SU-DHL-6 (cell line): ENCODE data around the gene RNF150.

Experiments used
- H2AFZ ChIP-seq: fragments of 200-600 bp; sonication (generic); 2 replicates; pipeline ENCODE4 v1.6.1; 2014; ENCODE audit warnings: low read depth, mild to moderate bottlenecking, moderate library complexity, mixed read lengths, antibody characterized with exemption, low read length; ENCODE audit not compliant: severe bottlenecking
- H3F3A ChIP-seq: fragments of 200-600 bp; shearing (Covaris generic); 2 replicates; pipeline ENCODE4 v1.6.0; 2016; ENCODE audit warnings: antibody characterized with exemption, mild to moderate bottlenecking; ENCODE audit not compliant: insufficient read depth
- H3K27ac ChIP-seq: fragments of 200-600 bp; sonication (generic); 2 replicates; pipeline ENCODE4 v1.5.1; 2016; ENCODE audit warnings: low read depth, mild to moderate bottlenecking, low read length, moderate library complexity, mixed read lengths
- H3K27me3 ChIP-seq: fragments of 200-600 bp; sonication (generic), shearing (Covaris generic); 2 replicates; pipeline ENCODE4 v1.6.0; 2014; ENCODE audit warnings: mild to moderate bottlenecking, low read length
- H3K36me3 ChIP-seq: fragments of 200-600 bp; sonication (generic); 2 replicates; pipeline ENCODE4 v1.6.1; 2014; ENCODE audit warnings: mild to moderate bottlenecking, low read length, mixed read lengths
- H3K4me2 ChIP-seq: fragments of 300-600, 200-600 bp; shearing (Covaris generic), sonication (generic); 2 replicates; pipeline ENCODE4 v1.6.0; 2014; ENCODE audit warnings: low read length, low read depth, mild to moderate bottlenecking; ENCODE audit not compliant: poor library complexity, severe bottlenecking
- H3K4me3 ChIP-seq: fragments of 200-600 bp; sonication (generic); 2 replicates; pipeline ENCODE4 v1.5.1; 2014; ENCODE audit warnings: antibody characterized with exemption, low read length, mild to moderate bottlenecking, mixed read lengths; ENCODE audit not compliant: insufficient read depth, poor library complexity, severe bottlenecking
- H3K79me2 ChIP-seq: fragments of 200-600 bp; sonication (generic); 2 replicates; pipeline ENCODE4 v1.6.1; 2014; ENCODE audit warnings: mild to moderate bottlenecking, low read length, moderate library complexity; ENCODE audit not compliant: insufficient read depth
- H3K9ac ChIP-seq: fragments of 200-600 bp; sonication (generic); 2 replicates; pipeline ENCODE4 v1.7.0; 2014; ENCODE audit warnings: mild to moderate bottlenecking, low read length
- H3K9me2 ChIP-seq: fragments of 200-600 bp; sonication (generic); replicated peaks from 2 replicates; pipeline ENCODE4 v1.6.1; 2014; ENCODE audit warnings: low read length; ENCODE audit not compliant: insufficient read depth
- H3K9me3 ChIP-seq: fragments of 200-600 bp; sonication (generic); 2 replicates; pipeline ENCODE4 v1.6.1; 2014; ENCODE audit warnings: low read length, mixed read lengths; ENCODE audit not compliant: insufficient read depth
- H4K20me1 ChIP-seq: fragments of 200-600 bp; sonication (generic); 2 replicates; pipeline ENCODE4 v1.6.1; 2014; ENCODE audit warnings: low read depth, mild to moderate bottlenecking, antibody characterized with exemption, low read length, moderate library complexity, mixed read lengths
- EZH2phosphoT487 ChIP-seq: fragments of 200-600 bp; sonication (generic), shearing (Covaris generic); conservative IDR thresholded peaks from 2 replicates; pipeline ENCODE4 v1.6.1; 2018; ENCODE audit warnings: mild to moderate bottlenecking, antibody characterized with exemption, low read length, moderate library complexity, mixed read lengths
- TF ChIP-seq, protein P1 (sequence below): fragments of 200-600 bp; sonication (generic); IDR thresholded peaks from one replicate; pipeline ENCODE4 v1.5.1; 2017; ENCODE audit warnings: antibody characterized with exemption, mild to moderate bottlenecking, low read length, moderate library complexity; ENCODE audit not compliant: insufficient read depth, poor library complexity, severe bottlenecking

Gene RNF150

GRCh38 chr4:141120036-141120593 lies 13.2 kb downstream of the RNF150 start:
- H3K36me3 ChIP-seq: no peaks in the 10 kb centered on the region

GRCh38 chr4:141119071-141119470 lies 14.2 kb downstream of the RNF150 start:
- no peak overlapping the region for H3K4me3 ChIP-seq
- TF ChIP-seq, protein P1, sequence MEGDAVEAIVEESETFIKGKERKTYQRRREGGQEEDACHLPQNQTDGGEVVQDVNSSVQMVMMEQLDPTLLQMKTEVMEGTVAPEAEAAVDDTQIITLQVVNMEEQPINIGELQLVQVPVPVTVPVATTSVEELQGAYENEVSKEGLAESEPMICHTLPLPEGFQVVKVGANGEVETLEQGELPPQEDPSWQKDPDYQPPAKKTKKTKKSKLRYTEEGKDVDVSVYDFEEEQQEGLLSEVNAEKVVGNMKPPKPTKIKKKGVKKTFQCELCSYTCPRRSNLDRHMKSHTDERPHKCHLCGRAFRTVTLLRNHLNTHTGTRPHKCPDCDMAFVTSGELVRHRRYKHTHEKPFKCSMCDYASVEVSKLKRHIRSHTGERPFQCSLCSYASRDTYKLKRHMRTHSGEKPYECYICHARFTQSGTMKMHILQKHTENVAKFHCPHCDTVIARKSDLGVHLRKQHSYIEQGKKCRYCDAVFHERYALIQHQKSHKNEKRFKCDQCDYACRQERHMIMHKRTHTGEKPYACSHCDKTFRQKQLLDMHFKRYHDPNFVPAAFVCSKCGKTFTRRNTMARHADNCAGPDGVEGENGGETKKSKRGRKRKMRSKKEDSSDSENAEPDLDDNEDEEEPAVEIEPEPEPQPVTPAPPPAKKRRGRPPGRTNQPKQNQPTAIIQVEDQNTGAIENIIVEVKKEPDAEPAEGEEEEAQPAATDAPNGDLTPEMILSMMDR: no peak
- no peak overlapping the region for H2AFZ ChIP-seq
- H3K9me3 ChIP-seq: no peaks in the 10 kb centered on the region
- H3F3A ChIP-seq: no peaks in the 10 kb centered on the region
- no peaks in the 10 kb centered on the region for H3K36me3 ChIP-seq
- H3K27ac ChIP-seq: no peak overlapping the region
- H3K9me2 ChIP-seq: no peaks in the 10 kb centered on the region
- H4K20me1 ChIP-seq: no peaks in the 10 kb centered on the region
- H3K4me2 ChIP-seq: no peak overlapping the region
- H3K27me3 ChIP-seq: no peaks in the 10 kb centered on the region
- H3K79me2 ChIP-seq: no peaks in the 10 kb centered on the region
- no peak overlapping the region for H3K9ac ChIP-seq

More at GRCh38 chr4:141120036-141120593, 13.2 kb downstream of the RNF150 start:
- TF ChIP-seq, protein P1: no peak
- TF ChIP-seq EZH2phosphoT487: no peak
- Histone ChIP-seq H3K27ac (no peak overlapping the region), H3K9ac (no peak overlapping the region), H3K9me3 (no peaks in the 10 kb centered on the region), H3K4me3 (no peak overlapping the region), H2AFZ (no peak overlapping the region), H4K20me1 (no peaks in the 10 kb centered on the region), H3K4me2 (no peak overlapping the region), H3K27me3 (no peaks in the 10 kb centered on the region), H3K79me2 (no peaks in the 10 kb centered on the region), H3K9me2 (no peaks in the 10 kb centered on the region), H3F3A (no peaks in the 10 kb centered on the region)

DNA sequence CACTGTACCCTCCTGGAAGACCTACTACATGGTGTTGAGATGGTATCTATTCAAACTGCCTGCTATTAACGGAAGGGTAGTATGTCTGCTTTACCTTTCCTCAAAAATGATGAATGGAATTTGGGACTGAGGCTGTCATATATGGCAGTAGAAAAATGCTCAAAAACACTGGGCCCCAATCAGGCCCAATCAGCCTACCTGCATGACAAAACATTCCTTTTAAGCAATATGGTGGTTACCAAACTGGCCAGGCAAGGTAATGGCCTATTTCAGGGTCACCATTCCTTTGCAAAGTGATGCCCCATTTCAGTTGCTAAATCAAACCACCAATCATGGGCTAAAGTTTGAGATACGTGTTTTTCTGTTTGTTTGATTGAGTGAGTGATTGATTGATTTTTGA lies 14.9 kb downstream of the RNF150 start:
- no peaks in the 10 kb centered on the region for H3K79me2 ChIP-seq
- H4K20me1 ChIP-seq: no peaks in the 10 kb centered on the region
- H3K9ac ChIP-seq: no peak overlapping the region
- TF ChIP-seq EZH2phosphoT487: no peak
- TF ChIP-seq, protein P1: no peak
- H3F3A ChIP-seq: no peaks in the 10 kb centered on the region
- no peaks in the 10 kb centered on the region for H3K36me3 ChIP-seq
- no peak overlapping the region for H3K27ac ChIP-seq
- H3K4me2 ChIP-seq: no peak overlapping the region
- no peaks in the 10 kb centered on the region for H3K27me3 ChIP-seq
- no peaks in the 10 kb centered on the region for H3K9me3 ChIP-seq
- H3K4me3 ChIP-seq: no peak overlapping the region
- H3K9me2 ChIP-seq: no peaks in the 10 kb centered on the region
- no peak overlapping the region for H2AFZ ChIP-seq
